Liver (tissue), 9 donors: ENCODE measurements around the gene MMP25. TPM values are rescaled to one million over a fixed set of nuclear protein-coding genes. Genes with fewer than 3 reads are reported as not detected.

Source experiments
- DNase-seq: peaks from one replicate; pipeline ENCODE4 v3.0.0-alpha.2; 2017; ENCODE audit warnings: low spot score
- H3K27ac ChIP-seq, 2 donors: one replicate each; pipeline ENCODE4 v1.7.0; 2013; ENCODE audit warnings: inconsistent platforms in 2 of 2, low read length in 2 of 2, control low read depth in 1 of 2, low read depth in 1 of 2, mild to moderate bottlenecking in 1 of 2
- H3K27me3 ChIP-seq, 4 donors: one replicate each; pipeline versions ENCODE4 v1.6.1 to v1.7.0; 2013; ENCODE audit warnings: low read length in 3 of 4, inconsistent platforms in 1 of 4, mild to moderate bottlenecking in 1 of 4, moderate library complexity in 1 of 4; ENCODE audit not compliant: control insufficient read depth in 4 of 4, insufficient read depth in 4 of 4
- H3K36me3 ChIP-seq, 4 donors: one replicate each; pipeline versions ENCODE4 v1.6.1 to v1.7.0; 2013; ENCODE audit warnings: low read length in 3 of 4, mild to moderate bottlenecking in 3 of 4, low read depth in 1 of 4, moderate library complexity in 1 of 4; ENCODE audit not compliant: control insufficient read depth in 4 of 4, insufficient read depth in 3 of 4
- H3K4me1 ChIP-seq, 4 donors: one replicate each; pipeline versions ENCODE4 v1.6.1 to v1.7.0; 2013; ENCODE audit warnings: low read length in 3 of 4, mild to moderate bottlenecking in 3 of 4, moderate library complexity in 1 of 4; ENCODE audit not compliant: control insufficient read depth in 4 of 4, insufficient read depth in 4 of 4
- H3K4me3 ChIP-seq, 3 donors: one replicate each; pipeline versions ENCODE4 v1.6.1 to v1.7.0; 2013; ENCODE audit warnings: low read length in 3 of 3, control low read depth in 1 of 3, low read depth in 1 of 3, mild to moderate bottlenecking in 1 of 3
- H3K9ac ChIP-seq, 2 donors: one replicate each; pipeline ENCODE4 v1.7.0; 2013; ENCODE audit warnings: low read length in 2 of 2, mild to moderate bottlenecking in 2 of 2, moderate library complexity in 2 of 2, control low read depth in 1 of 2, low read depth in 1 of 2
- H3K9me3 ChIP-seq, 4 donors: one replicate each; pipeline versions ENCODE4 v1.6.1 to v1.7.0; 2013; ENCODE audit warnings: low read length in 3 of 4; ENCODE audit not compliant: control insufficient read depth in 4 of 4
- GABPA ChIP-seq, 2 donors: IDR thresholded peaks in 1 of 2; conservative IDR thresholded peaks in 1 of 2; 2 replicates each; pipeline ENCODE4 v1.6.1; 2016; ENCODE audit warnings: antibody characterized with exemption in 2 of 2, mild to moderate bottlenecking in 1 of 2, moderate library complexity in 1 of 2
- HNF4G ChIP-seq: IDR thresholded peaks from 2 replicates; pipeline ENCODE4 v1.6.1; 2016; ENCODE audit warnings: antibody characterized with exemption
- JUND ChIP-seq, 2 donors: IDR thresholded peaks; 2 replicates each; pipeline ENCODE4 v1.6.1; 2016; ENCODE audit warnings: antibody characterized with exemption in 2 of 2
- NR2F2 ChIP-seq: IDR thresholded peaks from 2 replicates; pipeline ENCODE4 v1.6.1; 2016; ENCODE audit warnings: antibody characterized with exemption
- RXRA ChIP-seq, 2 donors: IDR thresholded peaks; 2 replicates each; pipeline ENCODE4 v1.6.1; 2017 to 2018; ENCODE audit warnings: antibody characterized with exemption in 2 of 2, mild to moderate bottlenecking in 1 of 2
- TAF1 ChIP-seq: conservative IDR thresholded peaks from 2 replicates; pipeline ENCODE4 v1.6.1; 2016; ENCODE audit warnings: antibody characterized with exemption, mild to moderate bottlenecking
- WGBS: extraction: QIAGEN DNeasy Blood & Tissue Kit; methylation state at CpG from one replicate; pipeline ENCODE4 v1.1.7; 2013; 5-methylcytosine and 5-hydroxymethylcytosine counted together
- polyA plus RNA-seq, 2 donors: library from polyadenylated mRNA; stranded (reverse) in 1 of 2; unstranded in 1 of 2; fragments of 200-250 nt in 1 of 2; fragments of >200 nt in 1 of 2; fragmentation: Nextera tagmentation in 1 of 2; extraction: Ambion mirVana in 1 of 2; gene quantifications; one replicate each; pipeline versions ENCODE4 v1.2.1 to v1.2.3, GENCODE V29; 2013 to 2015
- total RNA-seq, 2 donors: library from RNA; depleted of rRNA; stranded (reverse); fragments of >200 nt; gene quantifications; one replicate each; pipeline ENCODE4 v1.2.3, GENCODE V29; 2014
- TF ChIP-seq, protein P1 (sequence below): IDR thresholded peaks from 2 replicates; pipeline ENCODE4 v1.6.1; 2016; ENCODE audit warnings: antibody characterized with exemption
- TF ChIP-seq, protein P2 (sequence below): IDR thresholded peaks from 2 replicates; pipeline ENCODE4 v1.6.1; 2016; ENCODE audit warnings: antibody characterized with exemption, mild to moderate bottlenecking
- TF ChIP-seq, protein P3 (sequence below): IDR thresholded peaks from 2 replicates; pipeline ENCODE4 v1.6.1; 2016; ENCODE audit warnings: antibody characterized with exemption
- TF ChIP-seq, protein P4 (sequence below): fragments of 150-350 bp; IDR thresholded peaks from 2 replicates; pipeline ENCODE4 v1.5.1; 2017; ENCODE audit warnings: improper control_type of control experiment, low read depth, low read length; ENCODE audit not compliant: missing input control
- donor health status: healthy.
- donor health status: healthy.
- donor health status: healthy.
- donor health status: healthy.
- donor health status: healthy.

The MMP25 gene
- total and polyA plus RNA-seq, 4 donors, result 0.47 to 2.7 (median 0.96) TPM

DNA sequence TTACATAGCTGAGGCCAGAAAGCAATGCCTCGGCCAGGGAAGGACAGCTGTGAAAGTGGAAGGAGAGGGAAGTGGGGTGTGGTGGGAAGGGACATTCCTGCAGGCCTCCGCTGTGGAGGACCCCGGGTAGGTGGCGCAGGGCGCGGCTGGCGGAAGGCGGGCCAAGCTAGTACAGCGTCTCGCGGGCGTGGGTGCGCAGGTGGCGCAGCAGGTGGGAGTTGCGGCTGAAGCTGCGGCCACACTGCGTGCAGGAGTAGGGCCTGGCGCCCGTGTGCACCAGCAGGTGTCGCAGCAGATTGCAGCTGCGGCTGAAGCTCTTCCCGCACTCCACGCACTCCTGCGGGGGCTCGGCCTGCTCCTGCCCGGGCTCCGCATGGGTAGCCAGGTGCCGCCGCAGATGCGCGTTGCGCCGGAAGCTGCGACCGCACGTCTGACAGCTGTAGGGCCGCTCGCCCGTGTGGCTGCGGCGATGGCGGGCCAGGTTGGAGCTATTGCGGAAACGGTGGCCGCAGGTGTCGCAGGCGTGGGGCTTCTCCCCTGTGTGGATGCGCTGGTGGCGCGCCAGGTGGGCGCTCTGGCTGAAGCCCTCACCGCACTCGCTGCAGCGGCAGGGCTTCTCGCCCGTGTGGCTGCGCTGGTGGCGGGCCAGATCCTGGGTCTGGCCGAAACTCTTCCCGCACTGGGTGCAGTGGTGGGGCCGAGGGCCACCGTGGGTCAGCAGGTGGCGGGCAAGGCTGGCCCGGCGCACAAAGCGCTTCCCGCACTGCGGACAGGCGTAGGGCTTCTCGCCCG, 42.8 kb downstream of the MMP25 start:
- no peak overlapping the region for H3K27ac ChIP-seq
- H3K4me3 ChIP-seq, result no peak overlapping the region
- no peaks in the 10 kb centered on the region for H3K9me3 ChIP-seq
- H3K4me1 ChIP-seq, result peaks cover 0 to 10% (median 0%) of the 10 kb centered on the region in 4 donors
- TF ChIP-seq, protein P1, sequence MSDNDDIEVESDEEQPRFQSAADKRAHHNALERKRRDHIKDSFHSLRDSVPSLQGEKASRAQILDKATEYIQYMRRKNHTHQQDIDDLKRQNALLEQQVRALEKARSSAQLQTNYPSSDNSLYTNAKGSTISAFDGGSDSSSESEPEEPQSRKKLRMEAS, result no peak
- TF ChIP-seq TAF1 (no peak), RXRA (IDR thresholded peaks at IDR 0.05) (no peak), HNF4G (no peak), NR2F2 (no peak)
- TF ChIP-seq, protein P2, sequence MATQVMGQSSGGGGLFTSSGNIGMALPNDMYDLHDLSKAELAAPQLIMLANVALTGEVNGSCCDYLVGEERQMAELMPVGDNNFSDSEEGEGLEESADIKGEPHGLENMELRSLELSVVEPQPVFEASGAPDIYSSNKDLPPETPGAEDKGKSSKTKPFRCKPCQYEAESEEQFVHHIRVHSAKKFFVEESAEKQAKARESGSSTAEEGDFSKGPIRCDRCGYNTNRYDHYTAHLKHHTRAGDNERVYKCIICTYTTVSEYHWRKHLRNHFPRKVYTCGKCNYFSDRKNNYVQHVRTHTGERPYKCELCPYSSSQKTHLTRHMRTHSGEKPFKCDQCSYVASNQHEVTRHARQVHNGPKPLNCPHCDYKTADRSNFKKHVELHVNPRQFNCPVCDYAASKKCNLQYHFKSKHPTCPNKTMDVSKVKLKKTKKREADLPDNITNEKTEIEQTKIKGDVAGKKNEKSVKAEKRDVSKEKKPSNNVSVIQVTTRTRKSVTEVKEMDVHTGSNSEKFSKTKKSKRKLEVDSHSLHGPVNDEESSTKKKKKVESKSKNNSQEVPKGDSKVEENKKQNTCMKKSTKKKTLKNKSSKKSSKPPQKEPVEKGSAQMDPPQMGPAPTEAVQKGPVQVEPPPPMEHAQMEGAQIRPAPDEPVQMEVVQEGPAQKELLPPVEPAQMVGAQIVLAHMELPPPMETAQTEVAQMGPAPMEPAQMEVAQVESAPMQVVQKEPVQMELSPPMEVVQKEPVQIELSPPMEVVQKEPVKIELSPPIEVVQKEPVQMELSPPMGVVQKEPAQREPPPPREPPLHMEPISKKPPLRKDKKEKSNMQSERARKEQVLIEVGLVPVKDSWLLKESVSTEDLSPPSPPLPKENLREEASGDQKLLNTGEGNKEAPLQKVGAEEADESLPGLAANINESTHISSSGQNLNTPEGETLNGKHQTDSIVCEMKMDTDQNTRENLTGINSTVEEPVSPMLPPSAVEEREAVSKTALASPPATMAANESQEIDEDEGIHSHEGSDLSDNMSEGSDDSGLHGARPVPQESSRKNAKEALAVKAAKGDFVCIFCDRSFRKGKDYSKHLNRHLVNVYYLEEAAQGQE, result no peak
- TF ChIP-seq, protein P3, sequence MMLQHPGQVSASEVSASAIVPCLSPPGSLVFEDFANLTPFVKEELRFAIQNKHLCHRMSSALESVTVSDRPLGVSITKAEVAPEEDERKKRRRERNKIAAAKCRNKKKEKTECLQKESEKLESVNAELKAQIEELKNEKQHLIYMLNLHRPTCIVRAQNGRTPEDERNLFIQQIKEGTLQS, result no peak
- TF ChIP-seq, protein P4, sequence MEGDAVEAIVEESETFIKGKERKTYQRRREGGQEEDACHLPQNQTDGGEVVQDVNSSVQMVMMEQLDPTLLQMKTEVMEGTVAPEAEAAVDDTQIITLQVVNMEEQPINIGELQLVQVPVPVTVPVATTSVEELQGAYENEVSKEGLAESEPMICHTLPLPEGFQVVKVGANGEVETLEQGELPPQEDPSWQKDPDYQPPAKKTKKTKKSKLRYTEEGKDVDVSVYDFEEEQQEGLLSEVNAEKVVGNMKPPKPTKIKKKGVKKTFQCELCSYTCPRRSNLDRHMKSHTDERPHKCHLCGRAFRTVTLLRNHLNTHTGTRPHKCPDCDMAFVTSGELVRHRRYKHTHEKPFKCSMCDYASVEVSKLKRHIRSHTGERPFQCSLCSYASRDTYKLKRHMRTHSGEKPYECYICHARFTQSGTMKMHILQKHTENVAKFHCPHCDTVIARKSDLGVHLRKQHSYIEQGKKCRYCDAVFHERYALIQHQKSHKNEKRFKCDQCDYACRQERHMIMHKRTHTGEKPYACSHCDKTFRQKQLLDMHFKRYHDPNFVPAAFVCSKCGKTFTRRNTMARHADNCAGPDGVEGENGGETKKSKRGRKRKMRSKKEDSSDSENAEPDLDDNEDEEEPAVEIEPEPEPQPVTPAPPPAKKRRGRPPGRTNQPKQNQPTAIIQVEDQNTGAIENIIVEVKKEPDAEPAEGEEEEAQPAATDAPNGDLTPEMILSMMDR, result no peak
- H3K9ac ChIP-seq, result no peak overlapping the region
- no peak for DNase-seq
- no peaks in the 10 kb centered on the region for H3K36me3 ChIP-seq
- H3K27me3 ChIP-seq, result no peaks in the 10 kb centered on the region
- 95% methylated on average over 71 of the region's 71 CpGs for WGBS

DNA sequence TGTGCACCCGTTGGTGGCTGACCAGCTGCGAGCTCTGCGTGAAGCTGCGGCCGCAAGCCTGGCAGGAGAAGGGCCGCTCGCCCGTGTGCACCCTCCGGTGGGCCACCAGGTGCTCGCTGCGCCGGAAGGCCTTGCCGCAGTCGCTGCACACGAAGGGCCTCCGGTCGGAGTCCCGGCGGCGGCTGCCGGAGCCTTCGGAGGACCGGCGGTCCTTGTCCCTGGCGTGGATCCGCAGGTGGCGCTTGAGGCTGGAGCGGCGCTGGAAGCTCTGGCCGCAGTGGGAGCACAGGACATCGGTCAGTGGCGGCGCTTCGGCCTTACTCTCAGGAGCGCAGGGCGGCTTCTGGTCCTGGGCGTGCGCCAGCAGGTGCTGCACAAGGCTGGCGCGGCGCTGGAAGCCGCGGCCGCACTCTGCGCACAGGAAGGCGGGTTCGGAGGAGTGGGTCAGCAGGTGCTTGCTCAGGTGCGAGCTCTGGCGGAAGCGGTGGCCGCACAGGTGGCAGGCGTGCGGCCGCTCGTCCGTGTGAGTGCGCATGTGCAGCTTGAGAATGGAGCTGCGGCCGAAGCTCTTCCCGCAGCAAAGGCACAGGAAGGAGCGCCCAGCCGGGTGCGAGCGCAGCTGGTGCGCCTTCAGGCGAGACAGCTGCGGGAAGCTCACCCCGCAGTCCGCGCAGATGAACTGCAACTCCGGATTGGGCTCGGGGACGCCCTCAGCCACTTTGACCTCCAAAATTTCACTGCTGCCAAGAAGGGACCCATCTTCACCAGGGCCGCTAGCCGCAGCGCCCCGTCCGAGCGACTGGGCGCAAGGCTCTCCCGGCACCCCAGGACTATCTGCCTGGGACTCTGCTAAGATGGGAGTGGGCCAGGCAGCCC, 43.6 kb downstream of the MMP25 start:
- 97% methylated on average over 81 of the region's 81 CpGs for WGBS

More for the DNA sequence above, 43.6 kb downstream of the MMP25 start:
- no peak overlapping the region for H3K27ac ChIP-seq
- TF ChIP-seq GABPA (IDR thresholded peaks at IDR 0.05 in 1 of 2, conservative IDR thresholded peaks at IDR 0.05 in 1 of 2), result no peak
- TF ChIP-seq JUND (IDR thresholded peaks at IDR 0.05), result no peak
- TF ChIP-seq HNF4G, result no peak
- no peak for DNase-seq
- H3K4me3 ChIP-seq, result no peak overlapping the region
- H3K36me3 ChIP-seq, result no peaks in the 10 kb centered on the region
- H3K9me3 ChIP-seq, result no peaks in the 10 kb centered on the region
- H3K9ac ChIP-seq, result no peak overlapping the region
- H3K4me1 ChIP-seq, result peaks cover 0 to 10% (median 0%) of the 10 kb centered on the region in 4 donors
- no peaks in the 10 kb centered on the region for H3K27me3 ChIP-seq
